KMS-11 (cell line): Measurements from ENCODE around the gene FBN1.

Experiments used
- H2AFZ ChIP-seq: fragments of 200-600 bp; sonication (generic); 2 replicates; pipeline ENCODE4 v1.6.1; 2016; ENCODE audit warnings: antibody characterized with exemption, mixed run types, low read depth
- H3K27ac ChIP-seq: fragments of 200-600 bp; sonication (generic); 2 replicates; pipeline ENCODE4 v1.6.1; 2016; ENCODE audit warnings: mild to moderate bottlenecking, mixed run types
- H3K27me3 ChIP-seq: fragments of 200-600 bp; sonication (generic); 2 replicates; pipeline ENCODE4 v1.6.1; 2017; ENCODE audit warnings: mild to moderate bottlenecking, low read depth, mixed run types, moderate library complexity; ENCODE audit not compliant: insufficient read depth
- H3K36me3 ChIP-seq: fragments of 200-600 bp; sonication (generic); 2 replicates; pipeline ENCODE4 v1.6.1; 2017; ENCODE audit warnings: mild to moderate bottlenecking, mixed run types; ENCODE audit not compliant: insufficient read depth
- H3K4me1 ChIP-seq: fragments of 200-600 bp; sonication (generic); 2 replicates; pipeline ENCODE4 v1.6.1; 2016; ENCODE audit warnings: mild to moderate bottlenecking, low read depth, mixed run types; ENCODE audit not compliant: poor library complexity, severe bottlenecking
- H3K4me2 ChIP-seq: fragments of 200-600 bp; sonication (generic); 2 replicates; pipeline ENCODE4 v1.7.0; 2016; ENCODE audit warnings: mild to moderate bottlenecking, mixed run types
- H3K4me3 ChIP-seq: fragments of 200-600 bp; sonication (generic); IDR thresholded peaks from 2 replicates; pipeline ENCODE4 v1.6.1; 2017; ENCODE audit warnings: low read depth, low read length, mixed read lengths; ENCODE audit not compliant: insufficient read depth
- H3K79me2 ChIP-seq: fragments of 200-600 bp; sonication (generic); 2 replicates; pipeline ENCODE4 v1.6.1; 2016; ENCODE audit warnings: low read depth, mixed run types; ENCODE audit not compliant: insufficient read depth
- H3K9ac ChIP-seq: fragments of 200-600 bp; sonication (generic); 2 replicates; pipeline ENCODE4 v1.6.1; 2016; ENCODE audit warnings: mild to moderate bottlenecking, mixed run types
- H4K20me1 ChIP-seq: fragments of 200-600 bp; sonication (generic); 2 replicates; pipeline ENCODE4 v1.6.1; 2016; ENCODE audit warnings: mild to moderate bottlenecking, mixed run types; ENCODE audit not compliant: insufficient read depth
- CTCF ChIP-seq: fragments of 200-600 bp; sonication (generic); conservative IDR thresholded peaks from 2 replicates; pipeline ENCODE4 v1.6.1; 2017; ENCODE audit warnings: low read depth, mild to moderate bottlenecking, antibody characterized with exemption, low read length, moderate library complexity, mixed read lengths

The FBN1 gene

GRCh38 chr15:48391950-48392349 is 253.6 kb downstream of the FBN1 start:
- no peak overlapping the region for H3K27ac ChIP-seq

GRCh38 chr15:48389691-48390143 is 255.8 kb downstream of the FBN1 start:
- Histone ChIP-seq H3K9ac (no peak overlapping the region), H3K27me3 (no peaks in the 10 kb centered on the region), H3K4me1 (no peaks in the 10 kb centered on the region), H3K27ac (no peak overlapping the region), H4K20me1 (no peaks in the 10 kb centered on the region), H3K36me3 (no peaks in the 10 kb centered on the region), H3K4me3 (no peak overlapping the region), H3K4me2 (no peak overlapping the region), H2AFZ (no peak overlapping the region), H3K79me2 (no peaks in the 10 kb centered on the region)
- TF ChIP-seq CTCF: no peak

More at GRCh38 chr15:48391950-48392349, 253.6 kb downstream of the FBN1 start:
- Histone ChIP-seq H3K27me3 (no peaks in the 10 kb centered on the region), H3K9ac (no peak overlapping the region), H2AFZ (no peak overlapping the region), H3K4me3 (no peak overlapping the region), H3K36me3 (no peaks in the 10 kb centered on the region), H3K4me1 (no peaks in the 10 kb centered on the region), H3K79me2 (no peaks in the 10 kb centered on the region), H4K20me1 (no peaks in the 10 kb centered on the region), H3K4me2 (no peak overlapping the region)
- TF ChIP-seq CTCF: no peak

GRCh38 chr15:48388910-48389309 is 256.6 kb downstream of the FBN1 start:
- no peak overlapping the region for H2AFZ ChIP-seq
- no peak overlapping the region for H3K4me2 ChIP-seq
- no peak overlapping the region for H3K27ac ChIP-seq

GRCh38 chr15:48388016-48388851 is 257.3 kb downstream of the FBN1 start:
- H3K79me2 ChIP-seq: no peaks in the 10 kb centered on the region
- no peak overlapping the region for H3K4me3 ChIP-seq
- H3K4me2 ChIP-seq: no peak overlapping the region
- H3K27me3 ChIP-seq: no peaks in the 10 kb centered on the region
- H4K20me1 ChIP-seq: no peaks in the 10 kb centered on the region
- no peaks in the 10 kb centered on the region for H3K4me1 ChIP-seq
- no peak overlapping the region for H3K27ac ChIP-seq
- no peak overlapping the region for H2AFZ ChIP-seq
- no peak for TF ChIP-seq CTCF
- H3K36me3 ChIP-seq: no peaks in the 10 kb centered on the region
- H3K9ac ChIP-seq: no peak overlapping the region

More at GRCh38 chr15:48388910-48389309, 256.6 kb downstream of the FBN1 start:
- Histone ChIP-seq H3K36me3 (no peaks in the 10 kb centered on the region), H3K27me3 (no peaks in the 10 kb centered on the region), H3K9ac (no peak overlapping the region), H3K4me1 (no peaks in the 10 kb centered on the region), H3K79me2 (no peaks in the 10 kb centered on the region), H3K4me3 (no peak overlapping the region), H4K20me1 (no peaks in the 10 kb centered on the region)
- no peak for TF ChIP-seq CTCF
